GM10248 (cell line): ENCODE data around the gene TCF23.

Source experiments
- CTCF ChIA-PET: fragments of 300-600 bp; sonication (Branson Sonifier 250); formaldehyde crosslinking; extraction: SDS; loops from one replicate; lab custom pipeline; 2021; ENCODE audit warnings: antibody characterized with exemption; lab: Yijun Ruan, JAX
- POLR2A ChIA-PET: fragments of 350-650 bp; sonication (Branson Sonifier 250); formaldehyde crosslinking; extraction: SDS; loops from one replicate; lab custom pipeline; 2020; ENCODE audit warnings: antibody characterized with exemption; lab: Yijun Ruan, JAX
- DNase-seq: peaks from one replicate; pipeline ENCODE4 v3.0.0; 2012; ENCODE audit errors: extremely low spot score
- CTCF ChIP-seq: IDR thresholded peaks from 2 replicates; pipeline ENCODE4 v1.5.1; 2012; ENCODE audit warnings: mild to moderate bottlenecking, low read depth; ENCODE audit errors: extremely low read depth, missing control alignments, control extremely low read depth

Gene TCF23

GRCh38 chr2:27143285-27143684 is 5.5 kb upstream of the TCF23 start:
- ChIA-PET CTCF (interaction anchor here (1.0 kb wide), 1 partner anchor 17 kb away, joined by 3 read pairs; no protein-coding TSS in a partner anchor), POLR2A (no interaction called here)
- TF ChIP-seq CTCF = no peak
- no peak for DNase-seq

- ChIA-PET POLR2A (no interaction called here), CTCF (interaction anchor here (0.8 to 1.8 kb wide), 4 partner anchors 9 to 134 kb away, joined by 3 to 7 read pairs (median 3); partner anchors contain the start of gene PREB)
- TF ChIP-seq CTCF = no peak
- no peak for DNase-seq
Observed at GRCh38 chr2:27145682-27146081, 3.1 kb upstream of the TCF23 start.

GRCh38 chr2:27147935-27148334 is 869 bp upstream of the TCF23 start:
- CTCF ChIA-PET = interaction anchor here (1.4 to 7.1 kb wide), 2 partner anchors 9 to 22 kb away, joined by 3 to 30 read pairs; partner anchors contain the start of gene PRR30
- POLR2A ChIA-PET = no interaction called here
- no peak for DNase-seq
- TF ChIP-seq CTCF = no peak

GRCh38 chr2:27149570-27150405 is 984 bp downstream of the TCF23 start:
- no peak for DNase-seq
- TF ChIP-seq CTCF = no peak
- CTCF ChIA-PET = interaction anchor here (1.3 to 7.1 kb wide), 3 partner anchors 15 to 130 kb away, joined by 3 to 30 read pairs (median 7); partner anchors contain the start of gene PREB
- POLR2A ChIA-PET = interaction anchor here (0.6 kb wide), 1 partner anchor 464 kb away, joined by 3 read pairs; no protein-coding TSS in a partner anchor

GRCh38 chr2:27150639-27151230 is 1.9 kb downstream of the TCF23 start:
- no peak for DNase-seq
- ChIA-PET POLR2A (no interaction called here), CTCF (interaction anchor here (0.8 to 7.1 kb wide), 4 partner anchors 17 to 129 kb away, joined by 3 to 30 read pairs (median 5); no protein-coding TSS in a partner anchor)
- TF ChIP-seq CTCF = no peak

GRCh38 chr2:27152102-27152795 is 3.4 kb downstream of the TCF23 start:
- DNase-seq = no peak
- ChIA-PET CTCF (interaction anchor here (0.9 to 7.1 kb wide), 8 partner anchors 10 to 130 kb away, joined by 3 to 30 read pairs (median 4); partner anchors contain the start of gene TRIM54), POLR2A (interaction anchor here (0.6 kb wide), 1 partner anchor 40 kb away, joined by 3 read pairs; no protein-coding TSS in a partner anchor)
- no peak for TF ChIP-seq CTCF
